Eye (tissue), 1 donor: ENCODE data around the gene BUB1B.

Experiments
- DNase-seq: peaks from one replicate; pipeline ENCODE4 v3.0.0-alpha.2; 2015

The BUB1B gene

DNA sequence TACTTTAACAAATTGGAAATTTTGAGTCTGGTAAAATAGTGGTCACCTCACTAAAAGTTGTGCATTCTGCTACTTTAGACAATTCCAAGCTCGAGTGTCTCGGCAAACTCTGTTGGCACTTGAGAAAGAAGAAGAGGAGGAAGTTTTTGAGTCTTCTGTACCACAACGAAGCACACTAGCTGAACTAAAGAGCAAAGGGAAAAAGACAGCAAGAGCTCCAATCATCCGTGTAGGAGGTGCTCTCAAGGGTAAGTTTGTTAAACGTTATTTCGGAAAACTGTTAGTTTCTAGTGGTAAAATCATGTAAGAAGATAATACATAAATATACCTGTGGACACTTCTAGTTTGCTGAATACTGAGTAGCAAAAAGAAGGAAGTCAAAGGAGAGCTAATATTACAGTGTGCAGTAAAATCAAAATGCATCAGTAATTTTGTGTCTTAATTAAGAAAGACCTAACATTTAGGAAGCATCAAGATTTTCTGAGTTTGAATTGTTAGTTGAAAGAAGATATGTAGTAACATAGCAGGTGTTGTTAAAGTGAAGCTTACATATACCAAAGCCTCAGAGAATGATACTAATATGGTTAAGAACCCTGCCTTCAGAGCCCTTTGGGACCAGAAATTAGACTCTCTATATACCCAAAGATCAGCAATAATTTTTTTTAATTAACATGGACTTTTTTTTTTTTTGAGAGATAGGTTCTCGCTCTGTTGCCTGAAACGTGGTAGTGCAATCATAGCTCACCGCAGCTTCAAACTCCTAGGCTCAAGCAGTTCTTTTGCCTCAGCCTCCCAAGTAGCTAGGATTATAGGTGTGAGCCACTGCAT, 23.0 kb downstream of the BUB1B start:
- DNase-seq: no peak

DNA sequence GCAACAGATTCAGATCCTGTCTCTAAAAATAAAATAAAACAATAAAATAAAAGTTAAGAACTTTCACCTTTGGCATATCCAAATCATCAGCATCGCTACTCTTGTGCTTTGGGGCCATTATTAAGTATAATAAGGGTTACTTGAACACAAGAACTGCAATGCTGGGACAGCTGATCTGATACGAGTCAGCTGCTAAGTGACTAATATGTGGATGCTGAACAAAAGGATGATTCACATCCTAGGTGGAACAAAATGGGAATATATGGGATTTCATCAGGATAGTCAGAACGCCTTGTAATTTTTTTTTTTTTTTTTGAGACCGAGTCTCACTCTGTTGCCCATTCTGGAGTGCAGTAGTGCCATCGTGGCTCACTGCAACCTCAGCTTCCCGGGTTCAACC, 29.7 kb downstream of the BUB1B start:
- DNase-seq: no peak

DNA sequence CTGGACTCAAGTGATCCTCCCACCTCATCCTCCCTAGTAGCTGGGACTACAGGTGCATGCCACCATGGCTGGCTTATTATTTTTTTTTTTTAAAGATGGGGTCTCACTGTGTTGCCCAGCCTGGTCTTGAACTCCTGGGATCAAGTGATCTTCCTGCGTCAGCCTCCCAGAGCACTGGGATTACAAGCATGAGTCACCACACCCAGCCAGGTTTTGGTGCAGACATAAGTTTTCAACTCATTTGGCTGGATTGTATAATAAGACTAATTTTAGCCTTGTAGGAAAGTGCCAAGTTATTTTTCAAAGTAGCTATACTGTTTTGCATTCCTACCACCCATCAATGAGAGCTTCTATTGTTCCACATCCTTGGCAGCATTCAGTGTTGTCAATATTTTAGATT, 32.1 kb downstream of the BUB1B start:
- no peak for DNase-seq

DNA sequence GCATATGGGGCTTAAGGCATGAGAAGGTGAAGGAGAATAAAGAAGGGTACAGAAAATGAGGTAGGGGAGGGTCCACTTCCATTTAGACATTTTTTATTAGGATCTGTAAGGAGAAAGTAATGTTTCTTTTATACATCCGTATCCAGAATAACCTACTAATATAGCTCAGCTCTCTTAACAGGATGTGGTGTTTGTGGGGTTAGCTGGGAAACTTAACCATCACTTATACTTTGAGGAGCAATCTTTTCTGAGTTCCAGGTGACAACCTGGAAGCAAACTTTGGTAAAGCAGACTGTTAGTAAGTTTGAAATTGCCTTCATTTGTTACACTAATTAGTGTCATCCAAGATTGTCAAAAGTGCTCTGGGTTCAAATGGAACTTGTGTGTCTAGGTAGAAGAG, 36.6 kb downstream of the BUB1B start:
- no peak for DNase-seq

DNA sequence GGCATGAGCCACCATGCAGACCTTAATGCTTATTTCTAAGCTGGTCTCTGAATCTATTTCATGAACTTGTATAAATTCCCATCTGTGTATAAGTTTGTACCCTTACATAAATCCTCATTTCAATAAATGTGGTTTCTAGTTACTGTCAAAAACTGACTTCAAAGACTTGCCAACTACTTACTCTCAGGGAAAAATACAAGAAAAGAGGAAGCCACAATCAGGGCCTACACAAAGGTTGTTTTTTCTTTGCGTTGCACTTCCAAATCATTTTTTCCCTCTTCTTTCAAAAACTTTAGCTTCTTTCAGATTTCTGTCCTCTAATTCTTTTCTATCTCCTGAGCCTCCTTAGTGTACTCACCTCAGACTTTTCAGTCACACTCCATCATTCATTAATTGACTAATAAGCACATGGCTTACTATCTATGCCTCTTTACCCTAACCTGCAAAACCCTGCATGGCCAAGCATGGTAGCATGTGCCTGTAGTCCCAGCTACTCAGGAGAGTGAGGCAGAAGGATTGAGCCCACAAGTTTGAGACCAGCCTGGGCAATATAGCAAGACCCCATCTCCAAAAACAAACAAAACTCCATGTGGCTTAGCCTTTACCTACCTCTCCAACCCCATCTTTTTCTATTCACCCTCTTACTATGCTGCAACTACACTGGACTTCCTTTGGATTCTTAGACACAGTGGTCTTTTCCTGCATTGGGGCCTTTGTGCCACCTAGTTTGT, 37.7 kb downstream of the BUB1B start:
- no peak for DNase-seq

DNA sequence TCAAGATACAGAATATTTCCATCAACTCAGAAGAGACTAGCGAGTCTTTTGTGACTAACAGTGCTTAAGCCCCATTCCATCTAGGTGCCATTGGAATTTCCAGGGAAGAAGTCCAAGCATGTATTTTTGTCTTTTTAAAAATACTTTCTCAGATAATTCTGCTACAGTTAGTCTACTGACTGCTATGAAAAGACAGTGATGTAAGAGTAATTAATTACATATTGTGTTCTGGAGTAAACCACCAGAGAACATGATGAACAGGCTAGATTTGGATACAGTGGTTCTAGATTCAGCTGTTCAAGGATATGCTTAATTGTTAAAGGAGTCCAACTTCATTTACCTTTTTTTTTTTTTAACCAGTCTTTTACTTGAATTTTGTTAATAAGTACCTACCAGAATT, 43.2 kb downstream of the BUB1B start:
- DNase-seq: no peak

DNA sequence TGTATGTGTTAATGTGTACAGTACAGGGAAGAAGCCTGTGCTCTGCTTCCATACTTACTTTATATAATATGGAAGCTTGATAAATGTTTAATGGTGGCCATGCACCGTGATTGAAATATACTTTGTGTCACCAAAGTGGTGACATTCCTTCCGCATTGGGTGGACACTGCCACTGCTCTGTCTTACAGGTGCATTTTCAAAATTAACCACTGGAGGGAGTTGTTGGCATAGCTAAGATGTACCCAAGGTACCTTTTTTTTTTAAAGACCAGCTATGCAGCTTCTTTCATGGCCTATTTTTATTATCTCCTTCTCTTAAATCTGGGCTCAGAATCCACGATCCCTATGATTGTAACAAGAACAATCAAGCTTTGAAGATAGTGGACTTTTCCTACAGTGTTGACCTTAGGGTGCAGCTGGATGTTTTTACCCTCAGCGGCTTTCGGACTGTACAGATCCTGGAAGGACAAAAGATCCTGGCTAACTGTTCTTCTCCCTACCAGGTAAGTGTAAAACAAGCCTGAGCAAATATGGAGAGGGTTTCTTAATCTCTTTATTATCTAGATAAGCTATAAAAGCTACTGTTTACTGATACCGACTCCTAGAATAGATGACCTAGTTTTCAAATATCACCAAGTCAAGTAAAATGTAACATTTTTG, 56.4 kb downstream of the BUB1B start:
- DNase-seq: peak; percentile 94

DNA sequence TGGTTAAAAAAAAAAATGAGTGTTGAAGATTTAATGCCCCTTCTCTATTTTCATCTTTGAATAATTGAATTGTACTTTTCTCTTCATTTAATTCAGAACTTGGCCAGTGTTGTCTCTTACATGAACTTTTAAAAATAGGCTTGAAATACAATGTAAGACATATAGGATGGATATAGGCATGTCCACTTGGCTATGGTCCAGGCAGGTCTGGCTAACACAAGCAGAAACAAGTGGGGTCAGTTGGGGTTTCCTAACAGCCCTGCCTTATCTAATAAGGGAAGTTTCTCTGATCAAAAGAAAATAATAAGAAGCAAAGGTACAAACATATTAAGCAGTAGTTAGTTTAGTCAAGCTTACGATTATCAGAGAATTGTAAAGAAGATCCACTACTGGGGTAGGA, 58.9 kb downstream of the BUB1B start:
- DNase-seq: no peak

DNA sequence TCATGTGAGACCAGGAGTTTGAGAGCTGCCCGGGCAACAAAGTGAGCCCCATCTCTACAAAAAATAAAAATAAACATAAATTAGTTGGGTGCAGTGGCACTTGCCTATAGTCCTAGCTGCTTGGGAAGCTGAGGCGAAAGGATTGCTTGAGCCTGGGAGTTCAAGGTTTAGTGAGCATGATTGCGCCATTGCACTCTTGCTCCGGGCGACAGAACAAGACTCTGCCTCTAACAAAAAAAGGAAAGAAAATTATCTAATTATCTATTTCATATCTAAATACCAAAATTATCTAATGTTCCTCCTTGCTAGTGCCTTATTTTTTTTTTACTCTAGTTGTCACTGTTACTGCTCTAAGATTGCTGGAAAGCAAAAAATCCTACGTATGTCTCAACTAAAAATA, 61.3 kb downstream of the BUB1B start:
- no peak for DNase-seq

DNA sequence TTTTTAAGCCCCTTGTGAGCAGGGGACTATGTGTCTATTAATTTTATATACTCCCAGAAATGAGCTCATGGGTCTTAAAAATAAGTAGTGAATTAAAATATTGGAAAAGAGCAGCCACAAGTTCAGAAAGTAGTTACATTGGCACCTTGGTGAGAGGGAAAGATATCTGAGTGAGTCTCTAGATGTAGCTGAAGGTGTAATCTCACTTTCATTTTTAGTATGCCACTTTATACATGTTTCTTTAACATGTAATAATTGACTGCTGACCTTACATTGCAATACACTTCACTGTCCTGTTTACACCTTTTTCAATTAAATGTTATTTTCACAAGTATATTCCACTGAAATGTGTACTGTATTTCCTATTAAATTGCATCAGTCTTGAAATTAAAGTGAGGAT, 65.9 kb downstream of the BUB1B start:
- DNase-seq: no peak

DNA sequence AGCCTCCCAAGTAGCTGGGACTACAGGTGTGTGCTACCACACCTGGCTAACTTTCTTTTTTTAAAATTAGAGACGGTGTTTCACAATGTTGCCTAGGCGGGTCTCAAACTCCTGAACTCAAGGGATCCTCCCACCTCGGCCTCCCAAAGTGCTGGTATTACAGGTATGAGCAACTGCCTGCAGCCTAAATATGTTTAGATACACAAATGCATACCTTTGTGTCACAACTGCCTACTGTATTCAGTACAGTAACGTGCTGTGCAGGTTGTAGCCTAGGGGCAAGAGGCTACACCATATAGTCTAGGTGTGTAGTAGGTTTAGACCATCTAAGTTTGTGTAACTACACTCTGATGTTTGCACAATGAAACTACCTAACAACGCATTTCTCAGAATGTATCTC, 68.4 kb downstream of the BUB1B start:
- no peak for DNase-seq

DNA sequence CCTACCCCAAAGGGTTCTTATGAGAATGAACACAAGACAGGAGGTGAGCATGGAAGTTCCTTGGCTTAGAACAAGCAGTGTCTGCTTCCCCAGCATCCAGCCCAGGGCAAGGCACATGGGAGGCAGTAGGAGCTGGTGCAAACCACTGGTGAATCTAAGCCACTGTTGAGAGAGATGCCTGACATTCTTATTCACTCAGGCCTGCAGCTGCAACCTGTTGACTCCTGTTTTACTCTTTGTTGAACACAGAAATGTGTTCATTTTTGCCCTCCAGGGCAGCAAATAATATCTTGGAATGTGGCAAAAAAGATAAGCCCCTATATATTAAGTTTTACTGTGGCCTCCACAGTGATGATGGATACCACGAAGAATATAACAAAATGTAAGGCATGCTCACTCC, 69.1 kb downstream of the BUB1B start:
- DNase-seq: no peak

DNA sequence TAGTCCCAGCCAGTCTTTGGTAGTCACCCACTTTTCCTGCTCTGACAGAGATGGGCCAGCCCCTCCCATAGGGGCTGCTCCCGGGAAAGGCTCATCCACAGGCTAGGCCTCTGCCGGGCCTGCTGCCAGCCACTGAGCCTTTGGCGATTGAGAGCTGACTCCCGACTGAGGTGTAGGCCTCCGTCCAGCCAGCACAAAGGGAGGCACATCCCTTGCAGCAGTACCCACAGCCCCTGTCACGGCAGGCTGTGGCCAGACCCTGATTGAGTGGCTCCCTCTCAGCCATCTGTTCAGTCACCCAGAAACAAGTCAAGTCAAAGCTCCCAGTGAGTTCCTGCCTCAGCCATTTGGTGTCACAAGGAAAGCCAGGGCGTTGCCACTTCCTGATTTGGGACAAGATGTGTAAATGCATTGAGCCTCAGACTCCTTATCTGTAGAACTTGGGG, 71.8 kb downstream of the BUB1B start:
- DNase-seq: no peak

DNA sequence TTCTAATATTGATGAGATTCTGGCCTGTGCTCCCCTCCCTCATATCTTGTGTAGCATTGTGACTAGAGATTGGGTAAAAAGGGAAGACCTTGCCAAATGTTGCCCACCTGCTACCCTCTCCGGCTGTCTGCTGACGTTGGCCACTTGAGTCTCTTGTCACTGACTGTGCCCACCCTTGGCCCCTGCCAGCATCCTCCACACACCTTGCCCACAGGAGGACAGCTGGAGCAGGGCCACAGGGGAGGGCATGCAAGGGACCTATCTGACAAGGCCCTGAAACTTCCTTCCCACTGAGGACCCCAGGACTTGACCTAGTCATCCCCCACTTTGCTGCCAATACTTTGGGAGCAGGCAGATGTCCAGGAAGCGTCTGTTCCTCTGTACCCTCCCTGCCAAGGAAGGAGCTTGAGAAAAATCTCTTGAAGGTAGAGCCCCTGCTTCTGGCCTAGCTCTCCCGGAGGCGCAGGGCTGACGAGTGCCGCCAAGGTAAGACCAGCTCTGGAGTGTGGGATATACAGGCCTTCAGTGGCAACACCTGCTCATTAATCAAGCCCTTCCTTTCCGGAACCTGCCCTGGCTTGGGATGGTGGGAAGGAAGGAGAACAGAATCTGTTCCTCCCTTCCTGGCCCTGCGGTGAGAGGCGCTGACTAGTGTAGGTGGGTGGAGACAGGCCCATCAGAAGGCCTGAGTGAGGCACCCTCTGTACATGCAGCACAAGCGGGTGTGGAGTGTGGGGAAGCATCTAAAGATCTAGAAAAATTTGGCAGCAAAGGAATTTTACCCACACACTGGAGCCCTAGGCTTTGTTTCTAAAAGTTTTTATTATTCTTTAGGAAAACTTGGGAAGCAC, 73.1 kb downstream of the BUB1B start:
- DNase-seq: no peak

DNA sequence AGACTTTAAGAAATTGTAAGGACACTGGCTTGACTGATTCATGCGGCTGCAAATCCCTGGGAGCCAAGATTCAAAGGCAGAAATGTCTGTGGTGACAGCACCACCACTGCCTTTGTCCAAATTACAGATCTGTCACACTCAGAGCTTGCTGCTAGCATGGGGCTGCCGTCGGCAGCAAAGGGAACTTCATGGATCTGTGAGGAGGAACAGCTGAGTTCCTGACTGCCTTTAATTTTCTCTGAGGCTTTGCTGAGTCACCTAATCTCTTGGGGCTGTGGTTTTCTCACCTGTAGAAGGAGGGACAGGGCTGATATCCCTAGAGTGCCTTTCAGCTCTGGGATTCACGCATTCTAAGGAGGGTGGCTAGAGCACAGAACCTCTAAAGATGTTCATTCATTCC, 73.9 kb downstream of the BUB1B start:
- DNase-seq: no peak

DNA sequence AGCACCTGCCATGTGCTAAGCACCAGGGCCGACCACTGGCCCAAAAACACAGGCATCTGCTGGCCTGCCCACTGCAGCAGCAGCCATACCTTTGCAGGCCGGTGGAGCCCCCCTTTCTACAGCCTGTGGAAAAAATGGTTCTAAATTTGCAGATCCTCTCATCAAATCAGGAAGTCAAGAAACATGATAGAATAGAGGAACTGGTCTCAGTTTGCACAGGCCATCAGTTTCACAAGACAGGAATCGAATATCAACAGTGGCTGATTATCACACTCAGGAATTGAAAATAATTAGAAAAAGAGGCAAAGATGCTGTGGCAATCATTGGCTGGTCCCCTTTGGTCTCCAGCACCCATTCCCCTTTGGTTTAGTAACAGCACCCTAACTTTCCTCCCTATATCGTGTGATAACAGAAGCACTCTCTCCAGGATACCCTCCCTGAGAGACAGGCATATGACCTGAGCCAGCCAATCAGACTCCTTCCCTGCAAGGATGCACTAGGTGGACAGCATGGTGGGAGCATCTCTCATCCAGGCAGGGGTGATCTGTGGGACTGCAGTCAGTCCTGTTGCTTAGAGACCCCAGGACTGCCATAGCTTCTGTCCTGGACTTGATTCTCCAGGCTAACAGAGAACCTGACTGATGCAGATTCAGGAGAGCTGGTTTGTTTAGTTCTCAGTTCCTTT, 74.5 kb downstream of the BUB1B start:
- no peak for DNase-seq

DNA sequence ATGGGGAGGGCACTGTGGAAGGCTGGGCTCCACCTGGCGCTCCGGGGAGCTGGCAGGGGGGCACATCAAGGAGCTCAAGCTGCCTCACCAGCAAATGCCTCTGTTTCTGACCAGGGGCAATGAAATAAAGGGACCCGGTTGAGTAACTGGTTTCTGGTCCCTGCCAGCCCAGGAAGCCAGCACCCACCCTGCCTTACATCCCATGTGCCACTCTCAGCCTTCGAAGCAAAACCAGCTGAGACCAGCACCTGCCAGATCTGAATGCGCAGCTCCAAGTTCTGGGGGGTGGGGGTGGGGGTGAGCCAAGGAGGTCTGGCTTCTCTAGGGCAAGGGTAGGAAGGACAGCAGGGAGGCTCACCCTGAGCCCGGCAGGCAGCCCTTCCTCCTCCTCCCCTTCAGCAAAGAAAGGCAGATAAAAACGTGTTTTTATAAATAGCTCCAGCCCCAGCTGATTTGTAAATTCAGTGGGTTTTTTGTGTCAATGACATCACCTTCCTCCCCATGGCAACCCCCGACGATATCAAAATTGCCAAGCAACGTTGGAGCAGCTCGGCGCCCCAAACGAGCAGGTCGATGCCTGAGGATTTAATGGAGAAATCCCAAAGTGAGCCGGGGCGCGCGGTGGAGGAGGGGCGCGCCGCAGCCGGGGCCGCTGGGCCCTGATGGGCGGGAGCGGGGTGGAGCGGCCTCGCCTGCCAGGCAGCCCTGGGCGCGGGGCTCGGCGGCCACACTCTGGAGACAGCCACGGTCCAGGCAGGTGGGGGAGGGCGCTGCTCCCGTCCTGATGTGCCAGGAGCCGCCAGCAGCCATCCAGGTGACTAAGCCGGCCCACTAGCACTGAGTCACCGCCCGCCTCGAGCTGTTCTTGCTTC, 77.9 kb downstream of the BUB1B start, which contains the start of gene PAK6:
TSS of gene PAK6 (plus strand) at position 532 of the 872 bp plus-strand sequence. CDS start 25,723 bp downstream, outside the sequence.
- peak; percentile 75 for DNase-seq

DNA sequence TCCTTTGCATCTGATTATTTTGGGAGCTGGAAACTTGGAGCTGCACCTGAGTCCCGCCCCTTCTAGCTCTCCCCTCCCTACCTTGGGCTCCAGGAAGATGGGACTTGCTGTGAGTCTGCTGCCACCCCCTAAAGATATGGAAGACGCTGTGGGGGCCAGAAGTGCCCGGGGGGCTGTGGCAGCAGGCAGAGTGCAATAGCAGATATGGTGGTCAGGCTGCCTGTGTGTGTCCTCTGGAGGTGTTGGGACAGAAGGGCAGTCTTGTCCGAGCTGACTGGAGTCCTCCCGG, 78.5 kb downstream of the BUB1B start:
- no peak for DNase-seq

DNA sequence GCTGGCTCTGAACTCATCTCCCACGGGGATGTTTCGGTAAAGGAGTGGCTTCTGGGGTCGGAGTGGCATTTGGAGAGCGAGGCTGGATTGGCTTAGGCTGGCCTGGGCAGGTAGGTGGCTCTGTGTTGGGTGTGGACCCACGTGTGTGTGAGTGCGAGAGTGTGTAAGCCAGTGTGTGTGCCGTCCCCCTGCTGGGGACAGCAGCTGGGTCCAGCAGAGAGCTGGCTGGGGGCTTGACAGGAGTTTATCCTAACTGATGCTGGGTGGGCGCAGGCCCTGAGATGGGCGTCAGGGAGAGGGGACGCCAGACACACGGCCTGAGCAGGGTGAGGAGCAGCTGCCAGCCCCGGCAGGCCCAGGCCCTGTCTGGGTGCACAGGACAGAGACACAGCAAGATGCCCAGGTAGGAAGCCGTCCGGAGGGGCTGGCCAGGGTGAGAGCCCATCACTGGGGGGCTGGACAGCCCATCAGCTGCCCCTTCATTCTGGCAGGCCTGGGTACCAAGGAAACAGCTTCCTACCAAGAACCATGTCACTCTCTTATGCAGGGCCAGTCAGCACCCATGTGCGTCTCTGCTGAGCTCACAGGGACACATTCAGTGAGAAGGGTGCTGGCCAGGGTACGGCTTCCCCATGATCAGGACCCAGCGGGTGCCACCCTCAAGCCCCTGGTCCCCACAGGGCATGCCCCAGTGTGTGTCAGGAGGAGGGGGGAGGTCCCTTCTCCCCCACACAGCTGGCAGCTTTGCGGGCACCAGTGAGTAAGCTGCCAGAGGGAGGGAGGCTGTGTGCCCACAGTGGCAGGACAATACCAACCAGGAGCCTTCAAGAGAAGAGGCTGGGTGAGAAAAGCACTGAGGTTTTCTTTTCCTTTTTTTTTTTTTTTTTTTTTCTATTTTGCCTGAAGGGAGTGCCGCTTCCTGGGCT, 79.1 kb downstream of the BUB1B start:
- no peak for DNase-seq

DNA sequence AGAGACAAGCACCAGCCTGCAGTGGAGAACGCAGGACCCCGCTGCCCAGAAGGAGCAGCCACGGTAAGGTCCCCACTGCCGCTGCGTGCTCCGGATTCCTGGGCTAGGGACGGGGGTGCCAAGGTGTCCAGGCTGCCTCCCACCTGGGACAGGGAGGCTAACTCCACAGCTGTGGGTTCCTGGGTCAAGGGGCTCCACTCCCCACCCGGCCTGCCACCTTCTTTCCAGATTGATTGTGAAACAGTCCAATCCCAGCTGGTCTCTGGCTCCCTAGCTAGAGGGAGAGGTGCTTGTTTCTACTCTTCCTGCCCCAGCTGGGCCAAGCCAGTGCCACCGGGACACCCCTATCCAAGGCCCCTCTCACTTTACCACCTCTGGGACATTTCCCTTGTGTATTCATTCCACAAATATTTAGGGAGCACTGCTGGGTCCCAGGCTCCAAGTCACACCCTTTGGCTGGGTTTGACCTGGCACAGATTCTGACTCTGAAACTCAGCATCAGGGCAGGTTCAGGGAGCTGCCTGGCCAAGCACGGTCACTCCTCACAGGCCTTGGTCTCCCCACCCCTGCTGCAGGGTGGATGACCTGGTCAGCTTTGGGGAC, 79.9 kb downstream of the BUB1B start:
- DNase-seq: no peak
